GM18868 (cell line): ENCODE measurements around the gene VILL.
"Not testable (repeated sequence)": the region's sequence is repeated elsewhere in the genome, so short reads cannot be mapped to it uniquely, and the experiment has no call there.

Experiments used
- ATAC-seq: cut with Tn5 transposase; IDR thresholded peaks from one replicate; pipeline ENCODE4 v1.9.1; 2021; ENCODE audit warnings: mild to moderate bottlenecking, moderate library complexity; ENCODE audit not compliant: unreplicated experiment

Gene VILL

DNA sequence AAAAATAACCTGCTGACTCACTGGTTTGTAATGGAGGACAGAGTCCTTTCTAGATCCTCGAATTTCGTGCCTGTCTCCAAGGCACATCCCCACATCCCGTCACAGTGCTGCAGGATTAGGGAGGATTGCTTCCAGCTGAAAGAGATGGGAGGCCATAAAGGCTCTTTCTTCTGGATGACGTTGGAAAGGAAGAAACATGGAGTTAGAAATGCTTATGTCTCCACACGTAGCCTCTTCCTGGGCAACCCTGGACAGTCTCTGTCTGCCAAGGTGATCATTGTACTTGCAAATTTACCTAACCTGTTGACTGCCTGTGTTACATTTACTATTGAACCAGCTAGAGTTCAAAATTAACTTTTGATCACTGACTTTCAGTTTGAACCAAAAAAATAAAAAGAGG is 27.6 kb upstream of the VILL start:
- no peak for ATAC-seq

DNA sequence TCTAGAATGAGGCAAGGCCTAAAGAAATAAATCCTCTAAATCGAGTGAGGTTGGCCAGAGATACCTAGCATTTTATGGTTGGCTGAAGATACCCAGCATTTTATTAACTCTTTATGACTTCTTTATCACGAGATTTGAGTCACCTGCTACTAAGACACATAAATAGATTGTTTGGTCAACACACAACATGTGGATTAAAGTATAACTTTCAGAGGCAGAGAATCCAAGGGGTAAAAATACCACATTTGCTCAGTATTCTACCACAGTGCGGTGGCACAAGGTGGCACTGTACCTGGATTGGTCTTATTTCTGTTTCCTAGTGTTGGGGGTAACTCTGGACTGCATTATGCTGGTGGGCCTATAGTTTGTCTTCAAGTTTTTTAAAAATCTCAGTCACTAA is 27.0 kb upstream of the VILL start:
- no peak for ATAC-seq

DNA sequence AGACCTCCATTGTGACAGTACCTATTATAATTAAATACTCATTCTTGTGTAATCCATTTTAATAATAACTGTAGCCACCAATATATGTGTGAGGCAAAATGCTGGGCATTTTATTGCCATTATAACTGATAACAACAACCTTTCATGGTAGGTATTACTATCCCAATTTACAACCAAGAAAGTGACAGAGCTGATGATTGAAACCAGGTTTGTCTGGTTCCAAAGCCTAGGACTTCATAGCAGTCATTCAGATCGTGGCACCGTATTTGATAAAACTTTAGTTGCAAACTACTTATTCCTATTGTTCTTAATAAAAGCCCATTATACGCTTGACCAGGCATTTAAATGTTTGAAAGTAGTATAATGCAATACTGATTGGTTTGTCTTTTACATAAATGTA is 26.4 kb upstream of the VILL start:
- ATAC-seq, result no peak

DNA sequence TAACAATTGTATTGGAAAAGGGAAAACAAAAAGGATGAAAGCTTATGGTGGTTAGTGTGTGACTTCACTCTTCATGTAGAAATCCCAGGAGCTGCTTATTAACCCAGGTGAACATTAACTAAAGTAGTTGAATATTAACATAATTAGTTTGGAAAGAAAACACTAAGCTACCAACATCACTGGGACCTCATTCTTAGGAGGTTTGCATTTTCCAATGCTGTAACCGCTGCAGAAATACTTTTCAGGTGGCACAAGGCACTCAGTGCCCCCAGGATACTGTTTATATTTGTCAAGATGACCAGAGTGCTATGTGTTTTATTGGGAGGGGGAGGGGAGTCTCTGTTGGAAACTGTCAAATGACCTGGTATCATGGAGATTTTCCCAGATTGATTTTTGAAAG is 25.9 kb upstream of the VILL start:
- no peak for ATAC-seq

DNA sequence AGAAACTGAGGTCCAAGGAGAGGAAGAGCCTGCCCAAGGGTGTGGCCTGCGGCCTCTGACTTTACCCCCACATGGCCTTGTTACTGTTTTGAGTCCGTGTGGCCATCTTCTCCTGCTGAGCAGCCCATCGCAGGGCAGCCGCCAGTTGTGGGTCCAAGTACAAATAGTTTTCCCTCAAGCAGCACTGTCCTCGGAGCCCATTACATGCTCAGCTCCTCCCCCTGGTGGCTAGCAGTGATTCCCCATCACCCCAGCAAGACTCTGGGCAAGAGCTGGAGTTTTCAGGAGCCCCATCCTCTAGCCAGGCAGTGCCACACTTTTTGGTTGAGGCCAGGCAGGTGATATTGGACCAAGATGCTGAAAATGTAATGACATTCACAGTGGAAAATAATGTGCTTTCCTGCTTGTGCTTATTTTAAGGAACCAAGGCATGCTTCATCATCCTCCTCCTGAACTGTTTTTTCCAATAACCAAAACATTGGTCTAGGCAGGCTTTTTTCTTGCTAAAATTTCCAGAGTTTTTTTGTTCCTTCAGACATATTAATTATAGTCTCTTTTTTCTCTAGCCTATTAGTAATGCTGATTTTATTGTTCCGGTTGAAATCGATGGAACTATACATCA is 23.2 kb upstream of the VILL start:
- ATAC-seq, result peak; percentile 83

DNA sequence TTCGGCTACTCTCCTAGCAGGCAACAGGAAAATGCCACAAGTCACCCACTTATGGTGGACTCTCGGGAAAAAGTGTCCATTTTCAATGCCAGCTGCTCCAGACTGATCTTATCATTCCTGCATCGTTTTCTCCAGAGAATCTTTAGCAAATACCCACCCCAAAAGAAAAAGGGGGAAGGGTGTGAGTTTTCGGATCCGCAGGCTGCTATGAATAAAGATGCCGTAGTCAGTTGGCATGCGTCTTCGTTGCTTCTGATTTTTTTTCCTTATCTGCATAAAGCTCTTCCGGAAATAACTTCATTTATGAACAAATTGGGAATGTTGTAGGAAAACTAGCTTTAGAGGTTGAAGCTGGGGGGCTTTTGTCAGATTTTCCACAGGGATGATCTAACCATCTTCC is 22.4 kb upstream of the VILL start:
- ATAC-seq, result no peak

DNA sequence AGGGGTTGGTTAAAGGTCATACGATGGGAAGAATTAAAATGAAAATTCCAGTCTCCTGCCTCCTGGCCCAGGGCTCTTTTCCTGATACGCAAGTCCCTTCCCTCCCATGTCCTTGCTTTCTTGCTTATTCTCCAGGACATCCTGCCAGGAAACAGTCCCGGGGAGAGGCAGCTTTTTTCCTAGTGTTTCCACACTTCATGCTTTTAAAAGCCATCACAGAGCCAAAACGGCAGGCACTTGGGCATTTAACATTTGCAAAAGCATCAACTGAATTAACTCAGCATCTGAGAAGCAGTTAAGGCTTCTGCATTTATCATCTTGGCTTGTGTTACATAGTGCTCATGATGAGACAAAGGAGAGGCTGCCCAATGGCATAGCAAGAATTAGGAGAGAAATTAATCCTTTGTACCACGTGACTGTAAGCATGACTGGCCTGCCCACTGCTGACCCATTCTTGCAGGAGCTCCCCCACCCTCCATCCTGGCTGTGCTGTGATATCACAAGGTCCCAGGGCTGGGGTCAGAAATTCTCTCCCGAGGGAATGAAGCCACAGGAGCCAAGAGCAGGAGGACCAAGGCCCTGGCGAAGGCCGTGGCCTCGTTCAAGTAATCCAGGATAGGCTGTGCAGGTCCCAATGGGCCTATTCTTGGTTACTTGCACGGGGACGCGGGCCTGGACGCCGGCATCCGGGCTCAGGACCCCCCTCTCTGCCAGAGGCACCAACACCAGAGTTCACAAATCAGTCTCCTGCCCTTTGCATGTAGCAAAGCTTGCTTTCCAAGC is 21.6 kb upstream of the VILL start:
- no peak for ATAC-seq

DNA sequence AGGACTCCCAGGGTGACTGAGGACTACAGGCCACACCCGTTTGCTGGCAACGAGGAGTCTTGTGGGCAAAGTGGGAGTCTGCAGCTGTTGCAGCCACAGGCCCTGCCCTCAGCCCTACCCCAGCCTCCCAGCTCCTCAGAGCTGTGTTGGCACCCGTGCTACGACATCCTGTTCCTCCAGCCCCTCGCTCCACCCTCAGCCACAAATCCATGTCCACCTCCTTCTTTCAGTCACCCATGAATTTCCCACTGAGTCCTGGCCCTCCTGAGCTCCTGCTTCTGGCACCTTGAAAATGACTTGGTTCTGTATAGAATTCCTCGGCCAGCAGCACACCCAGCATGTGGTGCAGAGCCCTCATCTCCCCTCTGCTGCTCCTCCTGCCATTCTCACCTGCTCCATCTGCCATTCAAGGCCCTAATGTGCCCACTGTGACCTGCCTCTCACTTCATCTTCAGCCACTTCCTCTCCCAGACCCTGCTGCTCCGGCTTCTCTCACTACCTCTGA is 20.9 kb upstream of the VILL start:
- ATAC-seq, result no peak

DNA sequence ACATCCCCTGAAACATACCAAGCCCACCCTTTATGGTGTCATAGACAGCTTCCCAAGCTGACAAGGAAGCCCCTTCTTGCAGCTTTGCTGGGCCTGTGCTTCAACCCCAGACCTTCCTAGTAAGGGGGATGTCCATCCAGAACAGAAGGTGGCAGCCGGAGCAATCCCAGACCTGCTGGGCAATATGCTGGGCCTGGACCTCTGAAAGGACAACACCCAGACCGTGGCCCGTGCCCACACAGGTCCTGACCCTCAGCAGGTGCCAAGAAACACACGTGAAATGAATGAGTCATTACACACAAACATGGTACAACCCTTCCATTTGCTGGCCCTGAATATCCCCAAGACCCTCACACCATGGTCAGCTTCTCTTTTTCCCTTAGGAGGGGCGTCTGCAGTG is 19.8 kb upstream of the VILL start:
- ATAC-seq, result no peak

DNA sequence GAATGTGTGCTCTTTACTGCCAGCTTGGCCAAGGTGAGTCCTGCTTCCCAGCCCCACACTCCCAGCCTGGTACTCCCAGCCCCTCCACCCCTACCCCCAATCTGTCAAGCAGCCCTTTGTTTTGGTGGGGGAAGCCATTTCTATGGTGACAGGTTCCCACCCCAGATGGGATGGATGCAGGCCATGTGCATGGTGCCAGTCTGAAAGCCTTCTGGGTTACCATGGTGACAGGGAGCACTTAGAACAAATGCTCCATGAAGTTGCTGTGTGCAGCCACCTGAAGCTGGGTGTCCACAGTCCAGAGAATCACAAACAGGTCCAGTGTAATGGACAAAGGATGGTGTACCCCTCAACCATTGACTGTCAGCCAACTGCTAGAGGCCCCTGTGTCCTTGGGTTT is 19.1 kb upstream of the VILL start:
- no peak for ATAC-seq

DNA sequence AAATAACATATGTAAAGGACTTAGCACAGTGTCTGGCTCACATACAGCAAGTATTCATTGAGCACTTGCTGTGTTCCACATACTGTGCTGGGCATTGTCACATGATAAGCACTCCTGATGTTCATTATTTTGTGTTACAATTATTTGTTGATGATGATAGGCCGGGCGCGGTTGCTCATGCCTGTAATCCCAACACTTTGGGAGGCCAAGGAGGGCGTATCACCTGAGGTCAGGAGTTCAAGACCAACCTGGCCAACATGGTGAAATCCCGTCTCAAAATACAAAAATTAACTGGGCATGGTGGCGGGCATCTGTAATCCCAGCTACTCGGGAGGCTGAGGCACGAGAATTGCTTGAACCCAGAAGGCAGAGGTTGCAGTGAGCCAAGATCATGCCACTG is 18.5 kb upstream of the VILL start:
- not testable (repeated sequence) for ATAC-seq

DNA sequence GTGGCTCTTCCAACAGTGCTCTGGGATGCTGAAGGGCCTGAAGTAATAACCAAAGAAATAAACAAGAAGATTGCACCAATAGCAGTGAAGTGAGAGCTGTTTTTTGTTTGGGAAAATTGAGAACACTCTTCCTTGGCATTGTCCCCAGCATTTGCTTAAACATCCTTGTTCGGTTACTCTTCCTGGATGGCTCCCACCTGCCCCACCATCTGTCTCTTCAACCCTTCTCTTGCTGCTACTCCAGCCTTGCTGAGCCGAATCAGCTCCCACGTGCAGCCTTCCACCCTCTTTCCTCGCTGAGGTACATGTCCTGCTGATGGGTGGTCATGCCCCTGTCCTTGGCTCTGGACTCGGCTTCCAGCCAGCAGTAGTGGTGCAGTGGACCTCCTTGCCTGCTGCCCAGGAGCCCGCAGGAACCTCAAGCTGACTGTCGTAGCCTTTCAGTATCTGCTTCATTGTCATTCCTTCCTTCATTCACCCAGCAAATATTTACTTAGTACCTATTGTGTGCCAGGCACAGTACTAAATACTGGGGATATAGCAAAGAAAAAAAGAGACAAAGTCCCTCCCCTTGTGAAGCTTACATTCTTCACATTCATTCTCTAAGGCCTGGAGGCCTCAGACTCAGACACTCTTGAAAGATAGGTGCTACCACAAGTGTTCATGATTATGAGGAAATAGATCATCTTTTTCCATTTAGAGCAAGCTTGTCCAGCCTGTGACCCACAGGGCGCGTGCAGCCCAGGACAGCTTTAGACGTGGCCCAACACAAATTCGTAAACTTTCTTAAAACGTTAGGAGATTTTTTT is 17.1 kb upstream of the VILL start:
- no peak for ATAC-seq

DNA sequence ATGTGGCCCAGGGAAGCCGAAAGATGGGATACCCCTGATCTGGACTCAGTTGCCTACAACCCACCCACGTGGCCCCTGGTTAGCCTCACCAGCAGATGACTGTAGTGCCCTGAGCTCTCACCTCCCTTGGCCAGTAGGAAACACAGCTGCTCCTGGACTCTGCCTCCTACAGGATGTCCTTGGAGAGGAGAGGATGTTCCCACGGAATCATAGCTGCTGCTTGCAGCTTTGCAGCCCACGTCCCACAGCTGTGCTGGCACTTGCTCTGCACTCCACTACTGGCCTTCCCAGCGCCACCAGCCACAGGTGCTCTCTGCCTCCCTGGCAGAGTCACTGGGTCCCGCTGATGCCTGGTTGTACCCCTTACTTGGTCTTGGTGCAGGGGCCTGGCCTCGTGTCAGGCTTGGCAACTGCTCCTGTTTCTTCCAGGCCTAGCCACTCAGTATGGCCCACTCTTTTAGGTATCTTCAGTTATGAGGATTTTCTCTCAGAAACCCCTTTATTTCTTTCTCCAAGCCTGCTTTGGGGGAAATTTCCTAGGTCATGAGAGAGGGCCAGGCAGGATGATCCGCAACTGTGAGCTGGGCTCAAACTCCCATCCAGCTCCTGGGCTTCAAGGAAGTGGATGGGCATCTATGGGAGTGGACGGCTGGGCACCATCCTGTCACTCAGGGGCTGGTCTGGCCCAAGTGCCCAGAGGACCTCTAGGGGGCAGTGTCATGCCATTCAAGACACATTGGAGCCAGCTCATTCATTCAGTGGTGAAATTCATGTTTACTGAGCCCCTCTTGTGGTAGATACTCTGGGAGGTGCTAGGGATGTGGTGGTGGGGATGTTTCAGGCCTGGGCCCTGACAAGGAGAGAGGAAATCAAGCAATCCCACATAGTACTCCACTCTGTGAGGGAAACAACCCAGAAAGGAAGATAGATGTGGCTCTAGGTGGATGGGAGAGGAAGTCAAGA is 16.2 kb upstream of the VILL start:
- ATAC-seq, result peak; percentile 88

DNA sequence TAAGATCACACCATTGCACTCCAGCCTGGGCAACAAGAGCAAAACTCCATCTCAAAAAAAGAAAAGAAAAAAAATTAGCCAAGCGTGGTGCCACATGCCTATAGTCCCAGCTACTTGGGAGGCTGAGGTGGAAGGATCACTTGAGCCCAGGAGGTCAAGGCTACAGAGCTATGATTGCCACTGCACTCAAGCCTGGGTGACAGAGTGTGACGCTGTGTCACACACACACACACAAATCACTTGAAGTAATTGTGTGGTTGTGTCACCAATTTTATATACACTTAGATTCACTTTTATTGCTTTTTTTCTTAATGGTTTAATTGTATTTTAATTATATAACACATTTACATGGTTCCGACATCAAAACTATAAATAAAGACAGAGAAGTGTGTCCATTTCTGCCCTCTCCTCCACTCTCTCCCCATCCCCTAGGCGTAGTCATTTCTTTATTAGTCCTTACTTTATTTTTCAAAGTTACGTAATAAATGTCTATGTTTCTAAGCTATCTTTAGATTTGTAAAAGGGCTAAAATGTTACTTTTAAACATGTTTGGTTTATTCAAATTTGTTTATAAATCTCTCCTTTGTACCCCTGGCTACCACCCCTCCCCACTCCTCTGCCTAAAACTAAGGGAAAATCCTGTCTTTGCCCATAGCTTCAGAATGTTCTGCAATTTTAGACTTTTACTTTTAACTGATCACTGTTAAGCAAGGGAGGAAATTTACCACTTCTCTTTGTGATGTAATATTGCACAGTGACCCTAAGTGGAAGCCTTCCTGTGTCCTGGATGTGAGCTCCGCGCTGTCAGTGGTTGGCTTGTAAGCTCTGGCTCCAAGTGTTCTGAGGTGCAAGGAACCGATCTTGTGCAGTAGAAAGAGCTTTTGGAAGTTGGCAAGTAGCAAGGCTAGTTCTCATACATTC is 10.8 kb upstream of the VILL start:
- no peak for ATAC-seq

DNA sequence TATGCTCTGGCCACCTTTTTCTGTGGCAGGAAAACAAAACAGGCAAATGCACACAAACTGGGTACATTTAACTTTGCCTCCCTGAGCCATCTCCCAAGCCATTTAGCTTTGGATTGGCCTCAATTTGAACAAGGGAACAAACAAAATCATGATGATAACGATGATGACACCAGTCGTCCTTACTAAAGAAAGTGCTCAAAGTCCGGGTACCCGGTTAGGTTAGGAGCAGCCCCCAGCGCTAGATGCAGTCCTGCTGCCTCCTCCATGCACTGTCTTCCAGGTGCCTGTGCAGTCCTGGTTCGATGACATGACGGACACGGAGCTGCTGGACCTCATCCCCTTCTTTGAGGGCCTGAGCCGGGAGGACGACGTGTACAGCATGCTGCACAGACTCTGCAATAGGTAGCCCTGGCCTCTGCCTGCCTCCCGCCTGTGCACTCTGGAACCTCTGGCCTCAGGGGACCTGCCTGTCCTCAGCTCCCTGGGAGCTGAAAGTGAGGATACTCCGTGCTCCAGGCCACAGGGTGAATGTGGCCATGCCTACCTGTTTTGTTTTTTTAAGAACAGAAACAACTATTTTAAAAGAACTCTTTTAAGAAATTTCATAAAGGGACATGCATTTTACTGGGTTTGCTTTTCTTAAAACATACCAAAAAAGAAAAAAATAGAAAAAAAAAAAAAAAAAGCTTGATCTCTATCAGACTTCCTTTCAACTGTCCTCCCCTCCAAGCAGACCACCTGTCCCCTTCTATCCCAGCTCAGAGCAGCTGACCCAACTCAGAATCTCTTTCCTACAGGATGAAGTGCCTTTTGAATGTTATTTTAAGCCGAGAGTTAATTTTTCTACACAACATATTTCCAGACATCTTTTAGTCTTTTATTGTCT is 9.9 kb upstream of the VILL start:
- no peak for ATAC-seq

DNA sequence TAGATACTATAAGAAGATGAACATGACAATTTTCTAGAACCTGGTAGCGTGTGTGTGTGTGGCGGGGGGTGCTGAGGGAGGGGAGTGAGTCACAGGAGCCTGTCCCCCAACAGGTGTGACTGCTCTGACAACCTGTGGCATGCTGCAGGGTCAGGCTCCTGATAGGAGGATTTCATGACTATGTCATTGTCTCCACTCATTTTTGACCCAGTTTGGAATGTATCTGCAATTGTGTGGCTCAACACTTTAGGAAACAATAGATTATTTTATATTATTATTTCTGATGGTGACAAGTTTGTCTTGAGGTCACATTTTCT is 9.3 kb upstream of the VILL start:
- no peak for ATAC-seq

DNA sequence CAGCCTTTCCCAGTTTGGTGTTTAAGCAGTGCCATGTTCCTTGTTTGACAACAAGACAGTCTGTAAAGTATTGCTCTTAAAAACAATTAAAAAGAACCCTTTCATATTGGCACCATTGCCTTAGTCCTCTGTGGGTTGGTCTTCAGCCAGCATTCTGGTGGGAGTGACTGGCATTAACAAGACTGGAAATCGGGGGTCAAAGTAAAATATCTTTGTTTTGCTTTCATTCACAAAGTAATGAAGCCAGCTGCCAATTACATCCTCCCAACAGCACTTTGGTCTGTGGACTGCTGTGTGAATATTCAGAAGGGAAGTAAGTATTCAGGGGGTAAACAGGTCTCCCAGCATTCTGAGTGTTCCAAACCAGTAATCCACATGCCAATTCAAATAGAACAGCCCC is 8.3 kb upstream of the VILL start:
- no peak for ATAC-seq

DNA sequence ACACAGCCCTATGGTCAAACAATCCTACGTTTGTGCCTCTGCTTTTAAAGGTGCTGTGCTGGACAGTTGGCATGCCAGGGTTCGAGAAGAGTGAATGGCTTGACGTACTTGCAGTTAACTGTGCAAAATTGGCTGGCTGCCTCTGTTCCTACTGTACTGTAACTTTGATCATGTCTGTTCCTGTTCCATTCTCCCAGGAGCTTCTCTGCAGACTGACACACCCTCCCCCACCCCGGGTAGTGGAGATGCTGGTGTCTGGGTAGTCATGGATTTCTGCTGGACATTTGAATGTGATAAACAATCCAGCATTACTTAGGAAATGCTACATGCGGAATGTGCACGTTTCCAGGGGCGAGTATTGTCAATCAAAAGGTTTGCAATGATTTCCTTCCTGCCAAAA is 6.5 kb upstream of the VILL start:
- ATAC-seq, result no peak

DNA sequence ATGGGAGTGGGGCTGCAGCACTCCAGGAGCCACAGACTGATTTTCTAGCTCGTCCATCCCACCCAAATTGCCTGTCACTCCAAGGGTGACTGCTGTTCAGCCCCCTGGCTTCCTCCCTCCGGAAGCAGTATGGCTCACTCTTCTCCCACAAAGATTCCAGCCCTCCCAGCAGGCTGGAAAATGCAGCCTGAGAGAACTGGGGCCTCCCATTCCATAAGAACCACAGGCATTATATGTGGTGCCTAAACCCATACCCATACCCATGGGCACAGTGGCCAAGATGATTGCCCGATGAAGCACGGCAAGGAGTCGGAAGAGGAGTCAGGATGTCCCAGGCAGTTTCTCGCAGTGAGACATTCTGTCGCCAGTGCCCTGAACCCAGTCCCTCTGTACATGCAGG is 6.0 kb upstream of the VILL start:
- no peak for ATAC-seq
